Ishikawa (cell line): Measurements from ENCODE around the gene MBOAT2.

ENCODE experiments used
- CREB1 ChIP-seq: IDR thresholded peaks from 2 replicates; pipeline ENCODE4 v1.6.1; 2012; ENCODE audit warnings: low read depth
- EGR1 ChIP-seq: IDR thresholded peaks from 2 replicates; pipeline ENCODE4 v1.6.1; 2012
- FOXM1 ChIP-seq: IDR thresholded peaks from 2 replicates; pipeline ENCODE4 v1.6.1; 2012; ENCODE audit warnings: low read depth, borderline replicate concordance
- MAX ChIP-seq: IDR thresholded peaks from 2 replicates; pipeline ENCODE4 v1.6.1; 2012
- NFIC ChIP-seq: IDR thresholded peaks from 2 replicates; pipeline ENCODE4 v1.6.1; 2012
- TAF1 ChIP-seq: IDR thresholded peaks from 2 replicates; pipeline ENCODE4 v1.6.1; 2012; ENCODE audit warnings: low read depth, mild to moderate bottlenecking
- TCF12 ChIP-seq: IDR thresholded peaks from 2 replicates; pipeline ENCODE4 v1.6.1; 2012; ENCODE audit warnings: low read depth
- YY1 ChIP-seq: IDR thresholded peaks from 2 replicates; pipeline ENCODE4 v1.6.1; 2012; ENCODE audit warnings: low read depth
- ZBTB7A ChIP-seq: IDR thresholded peaks from 2 replicates; pipeline ENCODE4 v1.6.1; 2012; ENCODE audit warnings: low read depth

- TF ChIP-seq YY1 (no peak), TCF12 (no peak), NFIC (no peak), EGR1 (no peak), TAF1 (no peak), CREB1 (no peak), ZBTB7A (no peak), FOXM1 (no peak), MAX (no peak)
These were observed 69.1 kb downstream of the MBOAT2 start for GRCh38 chr2:8934338-8934737.
